Stimulated activated CD4-positive, alpha-beta T cell treated with anti-CD3 and anti-CD28 coated beads, Interleukin-2, amount 100 ng/mL, for 4 hours (primary cell): ENCODE results near the gene NFIB.

Experiments used
- DNase-seq: peaks from one replicate; pipeline ENCODE4 v3.0.0-alpha.2; 2020; ENCODE audit warnings: low read depth

The NFIB gene

DNA sequence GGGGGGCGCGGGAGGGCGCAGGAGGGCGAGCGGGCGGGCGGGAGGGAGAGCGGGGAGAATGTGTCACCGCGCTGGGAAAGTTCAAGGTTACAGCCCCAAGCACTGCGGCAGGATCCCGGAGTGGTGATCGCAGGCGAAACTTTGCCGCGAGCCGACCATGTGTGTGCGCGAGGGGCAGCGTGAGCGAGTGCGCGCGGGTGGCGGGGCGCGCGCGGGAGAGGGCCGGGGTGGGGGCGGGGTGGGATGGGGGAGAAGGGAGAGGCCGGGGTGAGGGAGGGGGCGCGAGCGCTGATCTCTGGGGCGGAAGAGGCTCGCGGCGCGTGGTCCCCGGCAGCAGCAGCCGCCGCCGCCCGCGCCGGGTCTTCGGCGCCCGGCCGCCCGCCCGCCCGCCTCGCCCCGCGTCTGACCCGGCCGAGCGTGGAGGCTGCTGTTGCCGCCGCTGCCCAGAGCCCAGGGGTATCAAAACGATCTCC, at the start of gene NFIB:
Gene NFIB, minus strand, starts transcription at position 191 of the 473 bp plus-strand sequence. CDS start 630 bp downstream, outside the sequence.
- no peak for DNase-seq

DNA sequence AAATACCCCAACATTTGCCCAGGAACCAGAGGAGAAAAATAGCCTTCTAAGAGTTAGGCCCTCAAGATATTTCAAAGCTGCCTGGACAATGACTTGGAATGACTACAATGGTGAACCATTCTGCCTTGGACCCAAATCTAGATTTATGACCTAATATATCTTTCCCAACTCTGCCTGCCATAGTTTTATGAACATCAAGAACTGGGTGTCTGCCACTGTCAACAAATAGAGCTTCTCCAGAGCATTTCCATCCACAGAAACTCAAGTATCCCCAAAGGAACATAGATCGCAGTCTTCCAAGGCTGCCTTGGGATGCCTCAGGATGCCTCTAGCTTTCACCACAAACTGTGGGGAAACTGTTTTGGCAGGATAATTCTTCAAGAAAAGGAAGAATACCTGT, 48.2 kb upstream of the NFIB start:
- no peak for DNase-seq

DNA sequence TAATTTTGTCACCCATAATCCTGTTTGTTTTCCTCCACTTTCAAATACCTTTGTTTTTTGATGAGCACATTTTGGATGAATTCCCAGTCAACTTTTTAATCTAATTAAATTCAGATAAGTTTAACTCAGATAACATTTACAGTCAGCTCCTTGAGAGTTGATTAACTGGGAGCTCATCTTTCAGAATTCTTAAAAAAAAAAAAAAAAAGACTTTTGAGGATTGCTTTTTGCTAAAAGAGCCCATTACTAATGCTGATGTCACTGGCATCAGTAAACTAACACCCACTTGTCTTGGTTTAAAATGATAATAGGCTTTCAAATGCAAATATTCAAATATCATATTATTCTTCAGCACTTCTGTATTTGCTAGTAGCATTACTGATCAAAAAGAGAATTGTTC, 47.1 kb upstream of the NFIB start:
- no peak for DNase-seq

DNA sequence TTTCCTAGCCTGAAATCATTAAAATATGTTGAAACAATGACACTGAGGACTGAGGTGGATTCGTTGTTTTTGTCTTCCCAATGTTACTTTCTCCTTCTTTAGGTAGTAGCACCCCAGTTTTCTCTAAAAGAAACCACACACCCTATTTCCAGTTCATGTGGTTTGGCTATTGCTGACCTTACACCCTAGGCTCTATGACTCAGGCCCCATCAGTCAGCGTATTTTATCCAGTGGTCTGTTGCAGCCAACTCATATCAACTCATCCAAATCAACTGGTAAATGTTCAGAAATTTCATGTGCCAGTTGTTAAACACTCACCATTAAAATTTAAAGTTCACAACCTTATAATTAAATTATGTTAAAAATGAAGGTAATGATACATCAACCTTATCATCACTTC, 44.6 kb upstream of the NFIB start:
- no peak for DNase-seq

DNA sequence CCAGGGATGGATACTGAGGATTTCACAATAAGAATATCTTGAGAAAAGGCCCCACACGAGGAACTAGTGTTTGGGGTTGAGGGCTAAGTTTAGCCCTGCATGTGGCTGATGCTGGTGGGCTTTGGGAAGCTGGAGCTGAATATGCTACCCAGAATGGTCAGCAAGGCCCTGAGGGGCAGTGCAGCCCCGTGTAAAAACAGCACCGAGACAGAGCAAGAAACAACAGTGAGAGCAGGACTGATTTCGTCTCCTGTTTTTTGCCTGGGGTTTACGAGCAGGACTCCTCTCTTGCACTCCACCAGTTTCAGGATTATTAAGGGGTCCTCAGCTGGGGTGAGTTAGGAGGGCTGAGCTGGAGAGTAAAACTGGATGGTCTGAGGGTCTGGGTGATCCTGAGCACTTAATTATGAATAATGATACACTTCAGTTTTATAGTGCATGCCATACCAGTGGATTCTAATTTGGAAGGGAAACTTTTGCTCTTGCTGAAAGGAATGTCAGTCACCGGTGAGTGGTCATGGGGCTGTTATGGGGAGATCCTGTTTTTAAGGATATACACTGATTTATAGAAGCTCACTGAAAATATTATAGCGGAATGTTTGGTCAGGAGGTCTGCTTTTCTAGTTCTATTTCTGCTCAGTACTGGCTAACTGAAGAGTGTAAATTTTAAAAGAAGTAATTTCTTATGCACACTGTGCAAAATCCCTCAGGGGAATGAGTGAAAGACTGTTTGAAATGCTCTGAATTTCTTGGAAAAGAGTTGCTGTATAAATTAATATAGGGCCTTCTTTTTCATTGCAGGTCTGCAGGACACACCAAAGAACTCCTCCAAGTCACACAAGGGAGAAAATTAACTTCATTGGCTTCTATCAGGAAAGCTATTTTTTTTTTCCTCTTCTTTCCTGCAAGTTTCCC, 42.7 kb upstream of the NFIB start:
- no peak for DNase-seq

DNA sequence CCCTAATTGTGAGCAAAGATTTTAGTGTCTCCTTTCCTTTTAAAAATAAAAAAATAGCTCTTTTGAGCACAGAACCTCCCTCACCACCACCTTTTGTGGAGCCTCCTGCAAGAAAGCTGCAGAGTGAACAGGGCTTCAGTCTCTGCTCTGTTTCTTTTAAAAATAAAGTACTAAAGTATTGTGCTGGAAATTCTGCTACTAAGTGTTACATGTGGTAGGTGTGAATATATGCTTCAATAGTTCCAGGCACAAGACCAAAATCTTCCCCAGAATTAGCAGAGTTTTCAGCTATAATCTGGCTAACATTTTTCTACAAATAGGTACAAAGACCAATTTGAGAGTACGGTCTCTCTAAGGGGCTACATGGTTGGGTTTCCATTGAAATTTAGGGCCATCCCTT, 40.3 kb upstream of the NFIB start:
- no peak for DNase-seq

DNA sequence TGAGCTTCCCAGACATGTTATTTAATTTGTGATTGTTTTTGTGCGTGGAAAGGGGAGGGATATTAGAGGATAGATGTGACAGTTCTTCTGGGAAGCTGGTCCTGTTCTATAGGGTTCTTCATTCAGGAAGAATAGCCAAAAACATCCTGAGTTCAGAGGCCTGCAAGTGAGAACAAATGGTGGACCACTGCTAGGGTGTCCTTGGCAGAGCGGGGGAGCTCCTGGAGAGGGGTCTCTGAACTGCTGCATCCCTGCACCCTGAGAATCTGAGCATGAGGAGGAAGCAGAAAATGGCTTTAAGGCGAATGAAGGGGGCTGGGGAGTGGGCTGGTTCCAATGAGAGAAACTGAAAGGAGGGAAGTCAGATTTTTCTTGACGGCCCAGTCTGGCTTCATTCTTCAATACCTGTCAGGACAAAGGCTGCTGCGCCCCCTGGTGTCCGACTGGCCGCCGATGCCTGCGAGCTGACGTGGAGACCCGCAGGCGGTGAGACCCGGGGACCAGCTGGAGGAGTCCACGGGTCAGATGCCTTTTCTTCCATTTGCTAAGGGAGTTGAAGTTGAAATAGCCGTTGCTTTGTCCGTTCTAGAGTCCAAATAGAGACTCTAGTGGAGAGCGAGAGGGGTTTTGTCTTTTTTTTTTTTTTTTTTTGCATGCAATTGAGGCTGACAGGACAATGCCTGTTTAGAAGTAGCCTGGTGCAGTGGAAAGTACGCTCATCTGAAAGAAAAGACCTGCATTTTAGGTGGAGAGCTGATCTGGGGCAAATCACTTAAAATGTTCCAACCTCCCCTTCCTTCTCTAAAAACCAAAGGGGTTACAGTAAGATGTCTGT, 39.5 kb upstream of the NFIB start:
- peak; percentile 49 for DNase-seq

DNA sequence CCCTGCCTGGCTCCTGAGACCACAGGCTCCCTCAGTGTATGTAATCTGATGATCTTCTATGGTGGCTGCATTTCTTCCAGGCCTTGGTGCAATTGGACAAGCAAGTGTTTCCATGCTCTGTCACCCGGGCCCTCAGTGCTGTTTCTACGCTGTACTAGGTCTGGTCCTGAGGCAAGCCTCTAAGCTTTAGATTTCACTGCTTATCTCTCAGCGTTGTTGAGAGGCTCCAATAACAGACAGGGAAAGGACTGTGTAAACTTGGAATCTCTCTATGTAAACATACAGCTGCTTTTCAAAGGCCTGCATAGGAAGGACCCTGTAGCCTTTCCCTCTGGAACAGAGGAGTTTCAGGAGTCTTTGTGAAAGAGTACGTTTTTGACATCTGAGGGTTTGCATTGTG, 38.6 kb upstream of the NFIB start:
- no peak for DNase-seq

DNA sequence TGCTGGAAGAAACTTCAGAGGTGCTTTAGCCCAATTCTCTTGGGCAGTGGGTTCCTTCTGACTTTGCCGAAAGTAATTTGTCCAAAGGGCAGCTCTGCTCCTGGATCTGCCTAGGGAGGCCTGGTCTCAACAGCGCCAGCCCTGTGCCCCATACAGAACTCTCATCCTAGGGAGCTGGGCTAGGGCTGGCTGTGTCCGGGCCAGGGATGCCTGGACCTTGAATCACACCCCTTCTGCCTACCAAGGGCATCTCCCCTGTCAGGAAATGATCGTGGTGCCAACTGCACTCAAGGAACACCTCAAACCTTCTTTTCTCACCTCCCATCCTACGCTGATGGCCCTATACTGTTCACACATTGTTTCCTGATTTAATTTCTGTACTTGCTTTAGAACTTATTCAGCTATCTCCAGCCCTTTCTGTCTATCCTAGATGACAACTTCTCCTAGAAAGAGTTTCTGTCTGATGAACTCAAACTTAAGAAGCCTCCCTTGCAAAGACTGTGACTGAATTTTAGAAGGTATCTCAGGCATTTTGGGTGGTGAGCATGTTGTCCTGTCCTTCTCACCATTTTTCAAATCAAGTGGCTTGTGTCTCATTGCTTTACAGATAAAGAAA, 37.4 kb upstream of the NFIB start:
- DNase-seq = no peak

DNA sequence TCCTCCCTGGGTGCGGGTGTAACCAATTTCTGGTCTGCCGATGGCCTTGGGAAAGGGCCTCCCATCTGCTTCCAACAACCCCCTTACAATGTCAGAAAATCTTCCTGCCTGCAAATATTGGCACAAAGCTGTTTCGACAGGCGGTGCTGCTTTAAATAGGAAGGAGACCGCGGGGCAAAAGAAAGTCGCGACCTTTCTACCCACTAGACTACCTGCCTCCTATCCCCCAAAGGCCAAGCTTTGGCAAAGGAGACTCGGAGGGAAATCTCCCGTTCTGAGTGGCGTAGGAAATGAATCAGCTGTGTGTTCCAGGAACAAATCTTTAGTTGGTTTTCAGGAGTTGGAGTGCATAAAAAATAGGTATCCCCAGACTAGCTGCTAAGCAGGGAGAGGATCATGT, 36.8 kb upstream of the NFIB start:
- no peak for DNase-seq

DNA sequence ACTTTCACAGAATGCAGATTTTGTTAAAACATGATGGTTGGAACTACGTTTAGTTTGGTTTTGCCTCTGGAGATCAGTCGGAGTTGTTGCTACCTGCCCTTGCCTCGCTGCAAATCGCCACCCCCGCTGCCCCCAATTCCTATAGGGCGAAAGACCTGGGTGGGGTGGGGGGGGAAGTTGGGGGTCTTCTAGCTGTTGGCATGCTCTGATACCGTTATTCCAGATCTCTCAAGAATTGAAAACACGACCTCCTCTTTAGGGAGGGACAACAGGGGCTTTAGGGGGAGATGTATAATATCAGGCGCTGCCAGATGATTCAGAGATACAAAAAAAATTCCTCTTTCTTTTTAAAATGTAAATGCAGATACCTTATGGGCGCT, 36.4 kb upstream of the NFIB start:
- no peak for DNase-seq

DNA sequence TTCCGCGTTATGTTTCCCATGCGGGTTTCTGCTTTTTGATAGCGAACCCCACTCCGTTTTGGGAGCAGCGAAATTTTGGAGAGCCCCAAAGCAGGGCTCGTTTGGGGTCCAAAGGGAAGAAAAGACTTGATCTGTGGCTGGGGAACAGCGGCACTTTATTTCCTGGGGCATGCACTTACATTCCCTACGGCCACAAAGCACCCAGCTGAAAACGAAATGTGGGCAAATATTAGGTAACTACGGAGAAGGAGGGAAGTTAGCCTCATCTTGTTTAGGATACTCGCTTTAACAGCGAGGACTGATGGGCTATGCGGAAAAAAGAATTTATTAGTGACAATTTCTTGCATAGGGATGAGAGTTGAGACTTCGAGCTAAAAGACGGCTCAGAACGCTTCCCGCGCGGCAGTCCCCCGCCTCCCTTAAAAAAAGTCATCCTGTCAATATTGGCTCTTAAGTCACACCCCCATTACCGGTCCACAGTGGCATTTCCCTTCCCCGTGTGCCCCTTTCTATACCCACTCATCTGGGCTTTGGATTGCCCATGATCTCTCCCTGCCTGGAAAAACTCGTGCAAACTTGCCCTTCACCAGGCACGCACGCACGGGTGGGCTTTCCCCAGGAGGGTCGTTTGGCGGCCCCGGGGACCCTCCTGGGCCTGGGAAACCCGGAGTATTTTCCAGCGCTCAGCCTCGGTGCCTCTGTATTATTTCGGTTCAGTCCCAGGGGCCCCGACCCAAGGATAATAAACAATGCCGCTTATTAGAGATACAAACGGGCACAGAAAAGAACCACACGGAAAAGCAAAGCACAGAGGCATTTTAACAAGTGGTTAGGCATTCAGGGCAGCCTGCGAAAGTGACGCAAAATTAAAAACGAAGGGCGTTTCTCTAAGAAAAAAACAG, 35.8 kb upstream of the NFIB start:
- DNase-seq = no peak

DNA sequence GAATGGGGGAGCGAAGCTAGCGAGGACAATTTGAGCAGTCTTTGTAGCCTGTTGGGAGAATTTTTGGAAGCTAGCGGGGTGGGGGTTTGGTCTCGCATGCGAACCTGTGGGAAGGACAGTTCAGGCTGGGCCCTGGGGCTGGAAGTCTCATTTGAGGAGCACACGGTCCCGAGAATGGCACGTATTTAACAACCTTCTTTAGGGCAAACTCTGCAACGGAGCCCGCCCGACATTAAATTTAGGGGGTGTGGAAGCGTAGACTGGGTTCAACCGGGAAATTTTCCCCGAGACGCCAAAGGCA, 35.2 kb upstream of the NFIB start:
- DNase-seq = no peak

DNA sequence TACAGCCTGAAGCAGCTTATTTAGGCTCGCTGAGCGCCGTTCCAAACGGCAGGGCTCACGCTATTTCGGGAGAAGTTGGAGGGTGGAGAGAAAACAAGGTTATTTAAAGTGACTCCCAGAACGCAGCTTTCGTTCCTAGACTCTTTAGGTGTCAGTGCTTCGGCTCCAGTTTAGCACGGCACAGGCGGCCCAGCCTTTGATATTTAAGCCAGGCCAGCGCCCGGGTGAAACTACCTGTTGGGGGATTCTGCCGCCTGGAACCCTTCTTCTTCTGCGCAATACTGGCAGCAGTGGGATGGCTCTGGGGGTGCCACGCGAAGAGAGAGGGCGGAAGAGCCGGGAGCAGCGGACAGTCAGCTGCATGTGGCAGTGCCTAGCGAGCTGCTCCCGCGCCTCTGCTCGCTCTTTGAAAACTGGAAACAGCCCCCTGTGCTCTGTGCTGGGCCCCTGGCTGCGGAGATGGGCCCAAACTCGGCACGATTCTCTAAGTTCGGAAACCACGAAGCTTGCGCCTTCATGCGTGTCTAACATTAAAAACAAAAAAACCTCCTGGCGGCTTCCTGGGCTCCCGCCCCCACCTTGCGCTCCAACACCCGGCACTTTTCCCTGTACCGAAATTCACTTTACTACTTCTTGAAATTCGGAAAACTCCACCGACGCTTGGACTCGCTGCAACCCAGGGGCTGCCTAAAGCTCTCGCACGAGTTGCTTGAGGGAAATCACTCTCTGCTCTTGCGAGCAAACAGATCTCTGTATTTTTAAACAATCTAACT, 34.6 kb upstream of the NFIB start:
- no peak for DNase-seq

DNA sequence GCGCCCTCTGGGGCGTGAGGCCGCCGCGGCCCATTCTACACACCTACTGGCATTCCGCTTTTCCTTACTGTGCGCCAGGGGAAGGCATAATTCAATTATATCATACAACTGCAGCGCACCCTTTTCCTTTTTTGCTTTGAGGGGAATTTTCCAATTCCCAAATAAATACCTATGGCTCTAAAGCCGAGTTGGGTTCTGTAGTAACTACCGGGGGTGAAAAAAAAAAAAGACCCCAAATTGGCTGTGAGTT, 34.1 kb upstream of the NFIB start:
- no peak for DNase-seq

DNA sequence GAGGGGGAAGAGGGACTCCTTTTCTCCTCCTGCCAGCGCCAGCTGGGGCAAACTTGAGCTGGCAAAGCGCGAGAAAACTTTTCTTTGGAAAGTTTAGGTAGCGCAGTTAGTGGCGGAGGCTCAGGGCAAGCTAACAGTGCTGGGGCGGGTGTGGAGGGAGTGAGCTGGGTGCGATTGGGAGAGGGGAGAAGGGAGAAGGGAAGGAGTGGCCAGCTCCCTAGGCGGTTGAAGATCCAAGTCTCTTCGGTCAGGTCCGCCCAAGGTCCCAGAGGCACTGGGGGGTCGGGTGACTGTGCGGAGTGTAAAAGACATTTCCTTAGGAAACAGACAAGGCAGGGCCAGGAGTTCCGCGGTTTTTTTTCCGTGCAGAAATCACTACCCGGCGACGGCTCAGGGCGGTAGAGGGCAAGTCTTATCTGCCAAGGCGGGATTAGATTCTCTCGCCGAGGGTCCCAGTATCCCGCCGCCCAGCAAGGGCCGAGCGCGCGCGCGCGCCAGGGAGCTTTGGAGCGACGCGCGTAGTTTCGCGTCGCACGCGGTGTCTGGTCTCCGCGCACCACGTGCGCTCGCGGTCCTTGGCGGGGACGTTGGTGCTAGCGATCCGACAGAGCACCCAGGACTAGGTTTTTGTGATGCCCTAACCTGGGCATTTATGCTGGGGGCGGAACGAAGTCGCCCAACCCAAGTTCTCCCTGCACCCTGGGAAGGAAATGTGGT, 33.6 kb upstream of the NFIB start:
- DNase-seq = no peak

DNA sequence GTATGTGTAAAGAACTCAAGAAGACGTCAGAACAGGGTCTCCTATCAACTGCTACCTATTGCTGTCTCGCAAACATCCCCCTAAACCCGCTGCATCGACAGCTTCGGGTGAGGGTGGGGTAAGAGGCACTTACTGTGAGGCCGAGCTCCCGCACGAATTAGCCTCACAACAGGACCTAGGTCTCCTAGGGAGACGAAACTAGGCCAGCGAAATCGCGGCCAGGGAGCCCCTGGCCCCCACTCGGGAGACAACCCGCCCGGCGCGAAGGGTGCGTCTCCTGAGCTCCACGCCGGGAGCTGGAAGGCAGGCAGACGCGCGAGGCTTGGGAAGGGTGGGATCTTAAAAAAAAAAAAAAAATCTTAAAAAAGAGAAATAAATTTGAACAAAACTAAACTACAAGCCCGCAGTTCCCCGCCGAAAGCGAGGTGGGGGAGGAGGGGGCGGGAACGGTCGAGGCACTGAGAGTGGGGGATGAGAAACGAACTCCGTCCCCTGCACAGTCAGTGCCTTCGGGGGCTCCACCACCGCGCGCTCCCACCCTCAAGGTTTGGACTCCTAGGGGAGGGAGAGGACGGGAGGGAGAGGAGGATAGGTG, 33.0 kb upstream of the NFIB start:
- DNase-seq = no peak

DNA sequence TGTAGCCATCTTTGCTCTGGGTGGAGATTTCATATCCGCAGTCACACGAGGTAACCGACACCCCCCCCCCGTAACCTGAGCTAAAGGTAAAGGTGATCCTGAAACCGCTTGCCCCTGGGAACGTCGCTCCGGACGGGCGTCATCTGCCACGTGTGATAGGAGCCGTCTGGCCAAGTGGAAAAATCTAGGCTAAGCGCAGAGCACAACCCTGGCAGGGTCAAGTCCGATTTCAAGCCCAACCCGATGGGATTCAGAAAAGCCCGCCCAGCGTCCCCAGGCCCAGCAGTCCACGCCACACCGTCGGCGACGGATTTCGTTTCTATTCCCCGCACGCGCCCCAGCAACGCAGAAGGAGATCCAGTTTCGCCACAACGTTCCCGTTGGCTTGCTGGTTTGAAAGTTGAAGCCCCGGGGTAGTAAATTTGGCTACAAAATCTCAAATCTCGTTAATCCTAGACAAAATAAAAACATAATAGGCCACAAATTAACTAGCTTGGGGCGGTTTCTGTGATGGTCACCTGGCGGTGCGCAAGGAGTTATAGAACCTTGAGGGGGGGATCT, 32.4 kb upstream of the NFIB start:
- DNase-seq = no peak

DNA sequence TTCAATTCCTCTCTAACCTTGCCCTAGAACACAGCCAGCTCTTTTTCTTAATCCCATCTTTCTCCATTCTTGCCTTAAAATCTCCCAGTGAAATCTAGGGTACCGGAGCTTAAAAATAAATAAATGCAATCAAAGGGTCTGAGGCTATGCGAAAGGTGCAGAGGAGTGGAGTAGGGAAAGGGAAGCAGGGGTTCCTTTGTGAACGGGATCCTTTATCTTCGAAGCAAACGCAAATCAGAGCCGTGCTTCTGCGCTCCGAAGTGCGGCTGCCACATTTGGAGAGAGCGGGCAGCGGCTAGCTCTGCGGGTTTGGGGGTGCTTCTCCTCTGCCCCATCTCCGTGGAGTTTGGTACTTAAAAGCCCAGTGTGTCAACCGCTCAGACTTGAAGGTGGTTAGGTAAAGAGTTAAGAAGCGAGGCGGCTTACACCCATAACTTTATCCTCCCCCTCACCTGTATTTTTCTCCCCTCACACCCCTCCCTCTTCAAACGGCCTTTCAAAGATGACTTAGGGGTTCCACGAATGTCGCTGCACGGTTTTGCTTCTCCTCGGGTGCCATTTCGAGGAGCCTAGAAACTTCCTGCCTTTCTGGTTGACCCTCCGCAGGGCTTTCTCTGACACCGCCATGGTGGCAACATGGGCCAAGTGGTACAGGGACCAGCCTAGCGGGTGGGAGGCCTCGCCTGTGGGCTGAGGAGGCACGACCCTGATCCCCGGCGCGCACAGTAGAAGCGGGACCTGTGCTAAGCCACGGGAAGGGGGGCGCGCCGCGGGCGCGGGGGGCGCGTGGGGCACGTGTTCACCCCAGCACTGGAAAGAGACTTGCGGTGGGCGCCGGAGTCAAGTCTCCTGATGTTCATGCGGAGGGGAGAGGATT, 31.7 kb upstream of the NFIB start:
- DNase-seq = no peak
